OCI-LY7 (cell line): ENCODE data around the gene RBCK1. TPM values are rescaled to one million over a fixed set of nuclear protein-coding genes. Genes with fewer than 3 reads are reported as not detected.
A peak's percentile ranks its signal among the peaks of the same experiment; 100 is the strongest.

Source experiments
- BruUV-seq: library from RNA; stranded (reverse); fragments of 400-500 nt; replicated peaks from 2 replicates; lab custom pipeline; 2021; lab: Mats Ljungman, UMichigan
- CTCF ChIA-PET: fragments of 300-600 bp; sonication (Branson Sonifier 250); formaldehyde crosslinking; loops from one replicate; lab custom pipeline; 2022; ENCODE audit warnings: antibody characterized with exemption; ENCODE audit not compliant: unreplicated experiment; lab: Charles Lee
- POLR2A ChIA-PET: fragments of 300-600 bp; sonication (Branson Sonifier 250); formaldehyde crosslinking; loops from one replicate; lab custom pipeline; 2022; ENCODE audit warnings: antibody characterized with exemption; lab: Charles Lee
- DNase-seq: peaks from one replicate; pipeline ENCODE4 v3.0.0-alpha.2; 2015; ENCODE audit warnings: low spot score
- H2AFZ ChIP-seq: fragments of 200-600 bp; sonication (generic), shearing (Covaris generic); 2 replicates; pipeline ENCODE4 v1.6.1; 2014; ENCODE audit warnings: mild to moderate bottlenecking, antibody characterized with exemption, low read length, moderate library complexity
- H3K27ac ChIP-seq: fragments of 200-600 bp; sonication (generic); 2 replicates; pipeline ENCODE4 v1.5.1; 2014; ENCODE audit warnings: mixed run types, low read depth, mild to moderate bottlenecking, moderate library complexity, low read length, inconsistent platforms; ENCODE audit not compliant: poor library complexity, severe bottlenecking
- H3K36me3 ChIP-seq: fragments of 200-600 bp; sonication (generic); 2 replicates; pipeline ENCODE4 v1.6.1; 2014; ENCODE audit warnings: mild to moderate bottlenecking, antibody characterized with exemption, low read length, moderate library complexity, mixed read lengths; ENCODE audit not compliant: insufficient read depth
- H3K4me1 ChIP-seq: fragments of 200-600 bp; sonication (generic); 2 replicates; pipeline ENCODE4 v1.5.1; 2014; ENCODE audit warnings: mild to moderate bottlenecking, low read length; ENCODE audit not compliant: insufficient read depth, poor library complexity, severe bottlenecking
- H3K4me2 ChIP-seq: fragments of 200-600 bp; sonication (generic); 2 replicates; pipeline ENCODE4 v1.6.1; 2014; ENCODE audit warnings: mild to moderate bottlenecking, low read length
- H3K4me3 ChIP-seq: fragments of 200-600 bp; sonication (generic); 2 replicates; pipeline ENCODE4 v1.5.1; 2014; ENCODE audit warnings: mild to moderate bottlenecking, low read depth, low read length; ENCODE audit not compliant: poor library complexity, severe bottlenecking
- H3K79me2 ChIP-seq: fragments of 200-600 bp; sonication (generic); 2 replicates; pipeline ENCODE4 v1.6.1; 2016; ENCODE audit warnings: low read depth, mild to moderate bottlenecking, low read length, moderate library complexity, mixed read lengths; ENCODE audit not compliant: insufficient read depth
- H3K9me2 ChIP-seq: fragments of 200-600 bp; sonication (generic); 2 replicates; pipeline ENCODE4 v1.6.1; 2016; ENCODE audit warnings: mild to moderate bottlenecking, low read length, mixed read lengths; ENCODE audit not compliant: insufficient read depth
- H3K9me3 ChIP-seq: fragments of 200-600 bp; sonication (generic); 2 replicates; pipeline ENCODE4 v1.6.1; 2014; ENCODE audit warnings: mild to moderate bottlenecking, mixed run types, low read length, mixed read lengths
- H4K20me1 ChIP-seq: fragments of 200-600 bp; sonication (generic); 2 replicates; pipeline ENCODE4 v1.6.1; 2014; ENCODE audit warnings: mild to moderate bottlenecking, antibody characterized with exemption, low read length, moderate library complexity, mixed read lengths; ENCODE audit not compliant: insufficient read depth
- EZH2phosphoT487 ChIP-seq: fragments of 200-600 bp; sonication (generic); IDR thresholded peaks from 2 replicates; pipeline ENCODE4 v1.6.1; 2018; ENCODE audit warnings: low read depth, borderline replicate concordance, mild to moderate bottlenecking, mixed run types, antibody characterized with exemption, low read length, moderate library complexity, mixed read lengths
- intact Hi-C: fragments of 100-400 bp; cut with micrococcal nuclease; formaldehyde crosslinking; loops from one replicate; pipeline ENCODE4 v1.10.0; 2022; ENCODE audit not compliant: unreplicated experiment
- total RNA-seq, 2 experiments: library from RNA; depleted of rRNA in 1 of 2; stranded (reverse); fragments of >200 nt in 1 of 2; shearing (Covaris generic) in 1 of 2; gene quantifications; 2 replicates each; pipeline ENCODE4 v1.2.3, GENCODE V29; 2014 to 2022
- TF ChIP-seq, protein P1 (sequence below): fragments of 200-600 bp; sonication (generic); conservative IDR thresholded peaks from 2 replicates; pipeline ENCODE4 v1.5.1; 2014; ENCODE audit warnings: mild to moderate bottlenecking, antibody characterized with exemption, low read length, moderate library complexity, mixed read lengths

The RBCK1 gene
- total RNA-seq, 2 experiments from 2014 or later = 82.9 to 140 TPM

DNA sequence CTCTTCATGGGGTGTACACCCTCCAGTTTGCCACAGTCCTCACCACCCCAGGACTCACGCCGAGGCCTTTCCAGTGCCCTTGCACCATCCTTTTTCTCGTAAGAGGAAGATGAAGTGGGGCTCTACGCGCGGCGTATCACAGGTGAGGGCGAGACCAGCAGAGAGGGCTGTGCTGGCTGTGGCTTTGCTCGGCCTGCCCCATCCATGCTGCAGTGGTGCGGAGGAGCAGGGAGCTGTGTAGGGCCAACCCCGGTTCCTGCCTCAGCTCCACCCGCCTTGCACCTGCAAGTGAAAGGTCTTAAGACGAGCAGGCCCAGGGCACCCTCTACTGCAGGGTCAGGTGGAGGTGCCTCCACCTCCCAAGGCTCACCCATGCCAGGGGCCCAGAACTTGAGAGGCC is 24.1 kb downstream of the RBCK1 start:
- CTCF ChIA-PET = no interaction called here
- POLR2A ChIA-PET = interaction anchor here (0.8 kb wide), 1 partner anchor 76 kb away, joined by 3 read pairs; no protein-coding TSS in a partner anchor
- H2AFZ ChIP-seq = no peak overlapping the region
- H3K79me2 ChIP-seq = no peaks in the 10 kb centered on the region
- no TSS peak for BruUV-seq
- H3K36me3 ChIP-seq = peaks cover 61% of the 10 kb centered on the region
- H3K9me2 ChIP-seq = no peaks in the 10 kb centered on the region
- intact Hi-C loops = no loop called here
- H3K9me3 ChIP-seq = no peaks in the 10 kb centered on the region
- no peak overlapping the region for H3K4me3 ChIP-seq
- no peak overlapping the region for H3K4me2 ChIP-seq
- no peak overlapping the region for H3K27ac ChIP-seq
- no peak for DNase-seq
- no peaks in the 10 kb centered on the region for H4K20me1 ChIP-seq
- no peak for TF ChIP-seq EZH2phosphoT487
- TF ChIP-seq, protein P1, sequence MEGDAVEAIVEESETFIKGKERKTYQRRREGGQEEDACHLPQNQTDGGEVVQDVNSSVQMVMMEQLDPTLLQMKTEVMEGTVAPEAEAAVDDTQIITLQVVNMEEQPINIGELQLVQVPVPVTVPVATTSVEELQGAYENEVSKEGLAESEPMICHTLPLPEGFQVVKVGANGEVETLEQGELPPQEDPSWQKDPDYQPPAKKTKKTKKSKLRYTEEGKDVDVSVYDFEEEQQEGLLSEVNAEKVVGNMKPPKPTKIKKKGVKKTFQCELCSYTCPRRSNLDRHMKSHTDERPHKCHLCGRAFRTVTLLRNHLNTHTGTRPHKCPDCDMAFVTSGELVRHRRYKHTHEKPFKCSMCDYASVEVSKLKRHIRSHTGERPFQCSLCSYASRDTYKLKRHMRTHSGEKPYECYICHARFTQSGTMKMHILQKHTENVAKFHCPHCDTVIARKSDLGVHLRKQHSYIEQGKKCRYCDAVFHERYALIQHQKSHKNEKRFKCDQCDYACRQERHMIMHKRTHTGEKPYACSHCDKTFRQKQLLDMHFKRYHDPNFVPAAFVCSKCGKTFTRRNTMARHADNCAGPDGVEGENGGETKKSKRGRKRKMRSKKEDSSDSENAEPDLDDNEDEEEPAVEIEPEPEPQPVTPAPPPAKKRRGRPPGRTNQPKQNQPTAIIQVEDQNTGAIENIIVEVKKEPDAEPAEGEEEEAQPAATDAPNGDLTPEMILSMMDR = no peak
- peaks cover 7% of the 10 kb centered on the region for H3K4me1 ChIP-seq

DNA sequence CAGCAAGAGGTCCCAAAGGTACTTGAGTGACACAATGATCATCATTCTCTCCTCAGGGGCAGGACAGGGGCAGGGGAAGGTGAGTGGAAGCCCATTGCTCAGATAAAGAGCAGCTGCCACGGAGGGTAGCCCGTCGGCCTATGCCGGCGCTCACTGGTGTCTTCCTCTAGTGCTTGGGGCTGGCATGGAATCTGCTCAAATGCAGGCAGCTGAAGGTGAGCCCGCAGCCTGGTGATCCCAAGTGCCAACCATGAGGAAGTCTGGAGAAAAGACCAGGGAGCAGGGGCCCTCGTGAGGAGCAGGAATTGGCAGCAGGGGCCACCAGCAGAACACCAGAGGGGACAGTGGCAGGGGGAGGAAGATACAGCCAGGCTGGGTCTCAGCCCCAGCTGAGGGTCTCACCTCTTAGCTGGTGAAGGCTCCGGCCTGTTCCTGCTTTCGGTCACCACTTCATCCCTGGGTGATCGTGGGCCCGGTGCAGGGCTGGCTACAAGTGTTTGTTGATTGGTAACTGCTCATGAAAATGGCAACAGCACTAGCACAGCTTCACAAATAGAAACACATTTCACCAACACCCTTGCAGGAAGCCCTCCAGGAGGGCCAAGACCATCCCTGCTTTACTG is 24.7 kb downstream of the RBCK1 start:
- no peak for DNase-seq
- TSS peak; percentile 27 for BruUV-seq
- Histone ChIP-seq H2AFZ (no peak overlapping the region), H3K27ac (peak overlapping the region; percentile 9), H3K4me3 (no peak overlapping the region), H4K20me1 (no peaks in the 10 kb centered on the region), H3K9me2 (no peaks in the 10 kb centered on the region), H3K4me2 (no peak overlapping the region), H3K4me1 (peaks cover 13% of the 10 kb centered on the region), H3K9me3 (no peaks in the 10 kb centered on the region), H3K79me2 (no peaks in the 10 kb centered on the region), H3K36me3 (peaks cover 61% of the 10 kb centered on the region)
- ChIA-PET CTCF (no interaction called here), POLR2A (no interaction called here)
- TF ChIP-seq EZH2phosphoT487 = no peak
- TF ChIP-seq, protein P1 = no peak
- intact Hi-C loops = no loop called here

DNA sequence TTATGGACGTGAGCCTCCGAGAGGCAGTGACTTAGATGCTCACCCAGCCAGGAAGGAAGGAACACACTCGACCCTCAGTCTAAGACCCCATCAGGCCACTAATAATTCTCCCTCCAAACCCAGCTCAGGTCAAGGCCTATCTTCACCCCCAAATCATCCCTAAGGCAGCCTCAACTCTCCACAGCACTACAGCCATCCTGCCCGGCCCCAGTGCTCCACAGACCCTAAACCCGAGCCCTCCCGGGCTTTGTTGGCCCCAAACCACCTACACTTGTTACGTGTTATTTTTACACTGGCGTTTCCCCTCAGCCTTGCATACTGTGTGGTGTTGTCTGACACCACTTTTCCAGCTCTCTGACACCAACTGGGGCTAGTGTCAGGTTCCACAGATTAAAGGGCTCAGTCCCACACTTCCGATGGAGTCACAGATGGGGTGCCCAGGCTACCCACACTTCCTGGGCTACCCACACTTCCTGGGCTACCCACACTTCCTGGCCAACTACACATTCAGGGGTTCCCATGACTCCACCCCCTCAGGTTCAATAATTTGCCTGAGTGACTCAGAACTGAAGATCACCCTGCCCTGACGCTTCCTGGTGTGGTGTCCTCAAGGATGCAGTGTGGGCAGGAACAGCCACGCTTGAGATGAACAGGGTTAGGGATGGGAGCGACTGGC is 25.3 kb downstream of the RBCK1 start:
- Histone ChIP-seq H4K20me1 (no peaks in the 10 kb centered on the region), H3K27ac (peak overlapping the region; percentile 9), H3K36me3 (peaks cover 61% of the 10 kb centered on the region), H2AFZ (no peak overlapping the region), H3K4me2 (no peak overlapping the region), H3K79me2 (no peaks in the 10 kb centered on the region), H3K9me3 (no peaks in the 10 kb centered on the region), H3K4me1 (peaks cover 20% of the 10 kb centered on the region), H3K9me2 (no peaks in the 10 kb centered on the region), H3K4me3 (no peak overlapping the region)
- BruUV-seq = no TSS peak
- POLR2A ChIA-PET = no interaction called here
- CTCF ChIA-PET = no interaction called here
- no peak for DNase-seq
- TF ChIP-seq EZH2phosphoT487 = no peak
- TF ChIP-seq, protein P1 = no peak
- intact Hi-C loops = no loop called here
